HCT116 (cell line): ENCODE data around the gene TMEM132E. TPM values are rescaled to one million over a fixed set of nuclear protein-coding genes. Genes with fewer than 3 reads are reported as not detected.

ENCODE experiments used
- ATAC-seq: fragments of 200-7000 bp; cut with Tn5 transposase; 2 replicates; pipeline ENCODE4 v1.9.1; 2020; ENCODE audit warnings: mild to moderate bottlenecking, moderate library complexity
- BruUV-seq: library from RNA; stranded (reverse); fragments of 400-500 nt; replicated peaks from 2 replicates; lab custom pipeline; 2021; lab: Mats Ljungman, UMichigan
- CTCF ChIA-PET: fragments of 300-600 bp; sonication (Branson Sonifier 250); formaldehyde crosslinking; loops from one replicate; lab custom pipeline; 2021; ENCODE audit warnings: antibody characterized with exemption; lab: Charles Lee
- POLR2A ChIA-PET: fragments of 300-600, 350-600 bp; sonication (Branson Sonifier 250); formaldehyde crosslinking; loops from one replicate; lab custom pipeline; 2021; ENCODE audit warnings: antibody characterized with exemption; lab: Charles Lee
- RAD21 ChIA-PET, 2 experiments: fragments of 300-600 bp; sonication (Branson Sonifier 250); formaldehyde crosslinking; loops; one replicate each; lab custom pipeline; 2023; ENCODE audit warnings: low total read pairs in 2 of 2; ENCODE audit not compliant: uncharacterized antibody in 2 of 2, unreplicated experiment in 2 of 2, low non-redundant PET in 1 of 2; lab: Charles Lee
- DNase-seq: peaks from one replicate; pipeline ENCODE4 v3.0.0-alpha.2; 2010; ENCODE audit warnings: low read depth, low spot score
- H2AFZ ChIP-seq: fragments of 200-600 bp; shearing (Covaris generic), sonication (generic); 2 replicates; pipeline ENCODE4 v1.6.1; 2017; ENCODE audit warnings: low read depth, mixed run types, mixed read lengths, antibody characterized with exemption, low read length; ENCODE audit not compliant: poor library complexity, severe bottlenecking
- H3K27ac ChIP-seq: 2 replicates; pipeline ENCODE4 v1.5.1; 2012; ENCODE audit warnings: low read depth, low read length
- H3K27me3 ChIP-seq: fragments of 200-600 bp; sonication (generic); 2 replicates; pipeline ENCODE4 v1.6.1; 2016; ENCODE audit warnings: mixed run types, low read length, mixed read lengths; ENCODE audit not compliant: insufficient read depth
- H3K36me3 ChIP-seq, 2 experiments: fragments of 200-500 bp in 1 of 2; fragments of 200-600 bp in 1 of 2; sonication (Bioruptor generic) in 1 of 2; sonication (generic) in 1 of 2; 2 replicates each; pipeline versions ENCODE4 v1.5.1 to v1.6.1; 2014 to 2016; ENCODE audit warnings: low read length in 2 of 2, inconsistent platforms in 1 of 2, mixed read lengths in 1 of 2, mixed run types in 1 of 2; ENCODE audit not compliant: insufficient read depth in 2 of 2, control insufficient read depth in 1 of 2
- H3K4me1 ChIP-seq, 2 experiments: fragments of 200-600 bp in 1 of 2; sonication (generic) in 1 of 2; 2 replicates each; pipeline versions ENCODE4 v1.5.1 to v1.6.1; 2012 to 2017; ENCODE audit warnings: low read length in 2 of 2, inconsistent platforms in 1 of 2, mild to moderate bottlenecking in 1 of 2, mixed read lengths in 1 of 2, mixed run types in 1 of 2, moderate library complexity in 1 of 2; ENCODE audit not compliant: insufficient read depth in 2 of 2, control insufficient read depth in 1 of 2
- H3K4me2 ChIP-seq: fragments of 200-600 bp; sonication (generic); 2 replicates; pipeline ENCODE4 v1.6.1; 2017; ENCODE audit warnings: mixed run types, low read length, mixed read lengths
- H3K4me3 ChIP-seq, 2 experiments: fragments of 200-600 bp in 1 of 2; sonication (generic) in 1 of 2; replicated peaks in 1 of 2; 2 replicates each; pipeline ENCODE4 v1.5.1; 2011 to 2016; ENCODE audit warnings: low read length in 2 of 2, control low read depth in 1 of 2, low read depth in 1 of 2, mild to moderate bottlenecking in 1 of 2, mixed read lengths in 1 of 2, mixed run types in 1 of 2
- H3K79me2 ChIP-seq: fragments of 200-600 bp; sonication (generic); 2 replicates; pipeline ENCODE4 v1.6.1; 2017; ENCODE audit warnings: mild to moderate bottlenecking, mixed run types, low read length, moderate library complexity, mixed read lengths; ENCODE audit not compliant: insufficient read depth
- H3K9ac ChIP-seq: fragments of 200-600 bp; sonication (generic); 2 replicates; pipeline ENCODE4 v1.6.1; 2016; ENCODE audit warnings: low read length, mixed read lengths
- H3K9me2 ChIP-seq: fragments of 200-600 bp; sonication (generic), shearing (Covaris generic); 2 replicates; pipeline ENCODE4 v1.6.1; 2017; ENCODE audit warnings: mixed run types, mild to moderate bottlenecking, moderate library complexity; ENCODE audit not compliant: insufficient read depth
- H3K9me3 ChIP-seq, 2 experiments: fragments of 200-500 bp in 1 of 2; fragments of 200-600 bp in 1 of 2; sonication (Bioruptor generic) in 1 of 2; sonication (generic) in 1 of 2; 2 replicates each; pipeline ENCODE4 v1.6.1; 2014 to 2017; ENCODE audit warnings: low read length in 2 of 2, mixed read lengths in 2 of 2, inconsistent platforms in 1 of 2, low read depth in 1 of 2, mild to moderate bottlenecking in 1 of 2, mixed run types in 1 of 2, moderate library complexity in 1 of 2; ENCODE audit not compliant: control insufficient read depth in 1 of 2, insufficient read depth in 1 of 2
- H4K20me1 ChIP-seq: fragments of 200-600 bp; sonication (generic), shearing (Covaris generic); 2 replicates; pipeline ENCODE4 v1.6.1; 2017; ENCODE audit warnings: mixed run types, mild to moderate bottlenecking, moderate library complexity; ENCODE audit not compliant: insufficient read depth
- CBX3 ChIP-seq: IDR thresholded peaks from 2 replicates; pipeline ENCODE4 v1.6.1; 2012; ENCODE audit warnings: low read depth
- CEBPB ChIP-seq: IDR thresholded peaks from 2 replicates; pipeline ENCODE4 v1.6.1; 2012; ENCODE audit warnings: low read depth
- POLR2A ChIP-seq: IDR thresholded peaks from 2 replicates; pipeline ENCODE4 v1.7.0; 2011; ENCODE audit warnings: borderline replicate concordance; ENCODE audit not compliant: insufficient read depth, insufficient read length; ENCODE audit errors: extremely low read depth
- SP1 ChIP-seq: IDR thresholded peaks from 2 replicates; pipeline ENCODE4 v1.6.1; 2012; ENCODE audit warnings: low read depth
- SRF ChIP-seq: IDR thresholded peaks from 2 replicates; pipeline ENCODE4 v1.6.1; 2012; ENCODE audit warnings: low read depth
- TCF7L2 ChIP-seq: IDR thresholded peaks from 2 replicates; pipeline ENCODE4 v1.7.0; 2011; ENCODE audit warnings: borderline replicate concordance, inconsistent platforms; ENCODE audit not compliant: insufficient read depth, insufficient read length; ENCODE audit errors: extremely low read depth
- intact Hi-C: fragments of 100-400 bp; cut with micrococcal nuclease; formaldehyde crosslinking; loops from 2 replicates; pipeline ENCODE4 v1.10.0; 2022
- total RNA-seq: library from RNA; stranded (reverse); gene quantifications from one replicate; pipeline ENCODE4 v1.2.1, GENCODE V29; 2021; ENCODE audit not compliant: unreplicated experiment
- TF ChIP-seq, protein P1 (sequence below): IDR thresholded peaks from 2 replicates; pipeline ENCODE4 v1.6.1; 2012; ENCODE audit warnings: low read depth
- TF ChIP-seq, protein P2 (sequence below): IDR thresholded peaks from 2 replicates; pipeline ENCODE4 v1.6.1; 2012
- TF ChIP-seq, protein P3 (sequence below): IDR thresholded peaks from 2 replicates; pipeline ENCODE4 v1.6.1; 2011; ENCODE audit warnings: mild to moderate bottlenecking, low read length, moderate library complexity; ENCODE audit not compliant: insufficient replicate concordance; ENCODE audit errors: extremely low read depth
- TF ChIP-seq, protein P4 (sequence below): IDR thresholded peaks from 2 replicates; pipeline ENCODE4 v1.6.1; 2012

TMEM132E gene
- total RNA-seq, 1 experiment from 2014 or later = not detected

DNA sequence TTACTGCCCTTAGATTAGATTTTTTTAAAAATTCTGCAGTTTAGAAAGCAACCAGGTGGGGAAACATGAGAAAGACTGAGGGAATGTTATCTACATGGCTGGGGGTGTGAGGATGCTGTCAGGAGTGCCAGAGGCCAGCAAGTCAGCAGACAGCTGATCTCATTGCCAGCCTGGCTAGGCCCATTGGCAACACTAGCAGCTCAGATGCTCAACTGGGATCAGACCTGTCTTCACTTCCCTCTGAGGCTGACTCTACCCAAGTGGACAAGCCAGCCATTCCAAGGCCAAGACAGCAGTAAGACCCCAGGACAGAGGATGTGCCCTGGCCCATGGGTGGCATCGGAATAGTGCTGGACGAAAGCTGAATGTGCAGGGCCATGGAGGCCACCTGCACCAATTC is 96.2 kb downstream of the TMEM132E start:
- H3K9me3 ChIP-seq = no peaks in the 10 kb centered on the region
- no peak overlapping the region for H3K4me2 ChIP-seq
- H3K36me3 ChIP-seq = no peaks in the 10 kb centered on the region
- H3K9me2 ChIP-seq = no peaks in the 10 kb centered on the region
- H3K79me2 ChIP-seq = no peaks in the 10 kb centered on the region
- H4K20me1 ChIP-seq = no peaks in the 10 kb centered on the region
- peaks cover 38% of the 10 kb centered on the region for H3K27me3 ChIP-seq
- CTCF ChIA-PET = no interaction called here
- no peak overlapping the region for H2AFZ ChIP-seq
- TF ChIP-seq, protein P1, sequence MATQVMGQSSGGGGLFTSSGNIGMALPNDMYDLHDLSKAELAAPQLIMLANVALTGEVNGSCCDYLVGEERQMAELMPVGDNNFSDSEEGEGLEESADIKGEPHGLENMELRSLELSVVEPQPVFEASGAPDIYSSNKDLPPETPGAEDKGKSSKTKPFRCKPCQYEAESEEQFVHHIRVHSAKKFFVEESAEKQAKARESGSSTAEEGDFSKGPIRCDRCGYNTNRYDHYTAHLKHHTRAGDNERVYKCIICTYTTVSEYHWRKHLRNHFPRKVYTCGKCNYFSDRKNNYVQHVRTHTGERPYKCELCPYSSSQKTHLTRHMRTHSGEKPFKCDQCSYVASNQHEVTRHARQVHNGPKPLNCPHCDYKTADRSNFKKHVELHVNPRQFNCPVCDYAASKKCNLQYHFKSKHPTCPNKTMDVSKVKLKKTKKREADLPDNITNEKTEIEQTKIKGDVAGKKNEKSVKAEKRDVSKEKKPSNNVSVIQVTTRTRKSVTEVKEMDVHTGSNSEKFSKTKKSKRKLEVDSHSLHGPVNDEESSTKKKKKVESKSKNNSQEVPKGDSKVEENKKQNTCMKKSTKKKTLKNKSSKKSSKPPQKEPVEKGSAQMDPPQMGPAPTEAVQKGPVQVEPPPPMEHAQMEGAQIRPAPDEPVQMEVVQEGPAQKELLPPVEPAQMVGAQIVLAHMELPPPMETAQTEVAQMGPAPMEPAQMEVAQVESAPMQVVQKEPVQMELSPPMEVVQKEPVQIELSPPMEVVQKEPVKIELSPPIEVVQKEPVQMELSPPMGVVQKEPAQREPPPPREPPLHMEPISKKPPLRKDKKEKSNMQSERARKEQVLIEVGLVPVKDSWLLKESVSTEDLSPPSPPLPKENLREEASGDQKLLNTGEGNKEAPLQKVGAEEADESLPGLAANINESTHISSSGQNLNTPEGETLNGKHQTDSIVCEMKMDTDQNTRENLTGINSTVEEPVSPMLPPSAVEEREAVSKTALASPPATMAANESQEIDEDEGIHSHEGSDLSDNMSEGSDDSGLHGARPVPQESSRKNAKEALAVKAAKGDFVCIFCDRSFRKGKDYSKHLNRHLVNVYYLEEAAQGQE = no peak
- TF ChIP-seq SRF = no peak
- TF ChIP-seq SP1 = no peak
- TF ChIP-seq CBX3 = no peak
- no peak for TF ChIP-seq TCF7L2
- TF ChIP-seq, protein P2, sequence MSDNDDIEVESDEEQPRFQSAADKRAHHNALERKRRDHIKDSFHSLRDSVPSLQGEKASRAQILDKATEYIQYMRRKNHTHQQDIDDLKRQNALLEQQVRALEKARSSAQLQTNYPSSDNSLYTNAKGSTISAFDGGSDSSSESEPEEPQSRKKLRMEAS = no peak
- TF ChIP-seq, all 23 proteins: peak for 0
- POLR2A ChIA-PET = no interaction called here
- no peak overlapping the region for H3K9ac ChIP-seq
- no peak for DNase-seq
- no peak overlapping the region for H3K4me3 ChIP-seq
- H3K4me1 ChIP-seq = no peaks in the 10 kb centered on the region
- ATAC-seq = no peak
- RAD21 ChIA-PET = no interaction called here
- no peak overlapping the region for H3K27ac ChIP-seq
- intact Hi-C loops = no loop called here
- no TSS peak for BruUV-seq

DNA sequence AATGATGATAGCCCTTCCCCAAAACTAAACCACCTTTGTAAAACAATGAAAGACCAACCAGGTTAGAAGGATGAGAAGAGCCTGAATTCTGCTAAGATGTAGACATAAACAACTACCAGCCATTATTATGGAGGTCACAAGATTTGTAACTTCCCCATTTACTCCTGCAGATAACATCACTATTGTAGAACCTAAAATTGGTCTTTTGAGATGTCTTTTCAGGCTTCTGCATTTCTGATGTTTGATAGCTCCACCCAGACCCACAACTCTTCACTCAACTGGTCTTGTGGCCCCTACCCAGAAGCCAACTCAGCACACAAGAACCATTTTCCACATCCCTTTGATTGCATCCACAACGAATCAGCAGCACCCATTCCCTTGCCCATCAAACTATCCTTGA is 100.8 kb downstream of the TMEM132E start:
- ChIA-PET RAD21 (no interaction called here), CTCF (no interaction called here), POLR2A (no interaction called here)
- H3K9ac ChIP-seq = no peak overlapping the region
- DNase-seq (no peak), ATAC-seq (no peak)
- BruUV-seq = no TSS peak
- TF ChIP-seq CEBPB (no peak), POLR2A (no peak)
- TF ChIP-seq, protein P3, sequence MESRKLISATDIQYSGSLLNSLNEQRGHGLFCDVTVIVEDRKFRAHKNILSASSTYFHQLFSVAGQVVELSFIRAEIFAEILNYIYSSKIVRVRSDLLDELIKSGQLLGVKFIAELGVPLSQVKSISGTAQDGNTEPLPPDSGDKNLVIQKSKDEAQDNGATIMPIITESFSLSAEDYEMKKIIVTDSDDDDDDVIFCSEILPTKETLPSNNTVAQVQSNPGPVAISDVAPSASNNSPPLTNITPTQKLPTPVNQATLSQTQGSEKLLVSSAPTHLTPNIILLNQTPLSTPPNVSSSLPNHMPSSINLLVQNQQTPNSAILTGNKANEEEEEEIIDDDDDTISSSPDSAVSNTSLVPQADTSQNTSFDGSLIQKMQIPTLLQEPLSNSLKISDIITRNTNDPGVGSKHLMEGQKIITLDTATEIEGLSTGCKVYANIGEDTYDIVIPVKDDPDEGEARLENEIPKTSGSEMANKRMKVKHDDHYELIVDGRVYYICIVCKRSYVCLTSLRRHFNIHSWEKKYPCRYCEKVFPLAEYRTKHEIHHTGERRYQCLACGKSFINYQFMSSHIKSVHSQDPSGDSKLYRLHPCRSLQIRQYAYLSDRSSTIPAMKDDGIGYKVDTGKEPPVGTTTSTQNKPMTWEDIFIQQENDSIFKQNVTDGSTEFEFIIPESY = no peak
- TF ChIP-seq, protein P4, sequence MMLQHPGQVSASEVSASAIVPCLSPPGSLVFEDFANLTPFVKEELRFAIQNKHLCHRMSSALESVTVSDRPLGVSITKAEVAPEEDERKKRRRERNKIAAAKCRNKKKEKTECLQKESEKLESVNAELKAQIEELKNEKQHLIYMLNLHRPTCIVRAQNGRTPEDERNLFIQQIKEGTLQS = no peak
- TF ChIP-seq, protein P2 = no peak
- no peaks in the 10 kb centered on the region for H3K79me2 ChIP-seq
- no peak overlapping the region for H3K4me2 ChIP-seq
- H3K9me2 ChIP-seq = no peaks in the 10 kb centered on the region
- H3K36me3 ChIP-seq = no peaks in the 10 kb centered on the region
- intact Hi-C loops = no loop called here
- no peak overlapping the region for H2AFZ ChIP-seq
- no peak overlapping the region for H3K4me3 ChIP-seq
- H3K27me3 ChIP-seq = peaks cover 37% of the 10 kb centered on the region
- no peak overlapping the region for H3K27ac ChIP-seq
- H3K9me3 ChIP-seq = no peaks in the 10 kb centered on the region
- H4K20me1 ChIP-seq = no peaks in the 10 kb centered on the region
- no peaks in the 10 kb centered on the region for H3K4me1 ChIP-seq
